Memory B cell (primary cell): ENCODE measurements around the gene L1CAM.

Experiments
- ATAC-seq: fragments of 150-1000 bp; cut with Tn5 transposase; 2 replicates; pipeline ENCODE4 v1.10.0; 2021; ENCODE audit warnings: low read depth, mild to moderate bottlenecking, moderate library complexity
- DNase-seq, 2 donors: peaks; one replicate each; pipeline ENCODE4 v3.0.0; 2022; ENCODE audit warnings: low spot score in 2 of 2
- H3K27ac Mint-ChIP-seq: one replicate; pipeline ENCODE4 v1.8.0; 2022; ENCODE audit warnings: mild to moderate bottlenecking, moderate library complexity, mixed read lengths
- H3K27me3 Mint-ChIP-seq: one replicate; pipeline ENCODE4 v1.8.0; 2022; ENCODE audit warnings: mixed read lengths
- H3K36me3 Mint-ChIP-seq: one replicate; pipeline ENCODE4 v1.8.0; 2022; ENCODE audit warnings: mild to moderate bottlenecking, mixed read lengths
- H3K4me1 Mint-ChIP-seq: one replicate; pipeline ENCODE4 v1.8.0; 2022; ENCODE audit warnings: mixed read lengths
- H3K4me3 Mint-ChIP-seq: one replicate; pipeline ENCODE4 v1.8.0; 2022; ENCODE audit warnings: mild to moderate bottlenecking, moderate library complexity, mixed read lengths
- H3K9me3 Mint-ChIP-seq: one replicate; pipeline ENCODE4 v1.8.0; 2022; ENCODE audit warnings: mixed read lengths

L1CAM gene

GRCh38 chrX:153913701-153914100 is 27.7 kb upstream of the L1CAM start:
- Mint-ChIP-seq H3K4me1 (peaks cover 5% of the 10 kb centered on the region), H3K4me3 (no peak overlapping the region), H3K36me3 (peaks cover 13% of the 10 kb centered on the region), H3K27ac (no peak overlapping the region), H3K9me3 (no peaks in the 10 kb centered on the region), H3K27me3 (no peaks in the 10 kb centered on the region)
- DNase-seq, result no peak
- no peak for ATAC-seq

GRCh38 chrX:153913211-153913610 is 27.2 kb upstream of the L1CAM start:
- no peak overlapping the region for H3K4me3 Mint-ChIP-seq
- no peak for ATAC-seq
- DNase-seq, result no peak
- H3K4me1 Mint-ChIP-seq, result peaks cover 7% of the 10 kb centered on the region
- no peak overlapping the region for H3K27ac Mint-ChIP-seq
- H3K9me3 Mint-ChIP-seq, result no peaks in the 10 kb centered on the region
- H3K27me3 Mint-ChIP-seq, result no peaks in the 10 kb centered on the region
- peaks cover 15% of the 10 kb centered on the region for H3K36me3 Mint-ChIP-seq

DNA sequence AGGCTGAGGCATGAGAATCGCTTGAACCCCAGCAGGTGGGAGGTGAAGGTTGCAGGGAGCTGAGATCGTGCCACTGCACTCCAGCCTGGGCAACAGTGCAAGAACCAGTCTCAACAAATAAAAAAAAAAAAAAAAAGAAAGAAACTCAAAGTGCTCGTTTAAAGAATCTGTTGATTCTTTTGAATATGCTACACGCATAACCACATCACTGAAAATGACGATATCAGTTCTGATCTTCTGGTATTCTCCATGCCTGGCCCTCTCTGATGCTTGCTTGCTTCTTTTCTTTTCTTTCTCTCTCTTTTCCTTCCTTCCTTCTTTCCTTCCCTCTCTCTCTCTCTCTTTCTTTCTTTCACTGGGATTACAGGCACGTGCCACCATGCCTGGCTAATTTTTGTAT is 25.8 kb upstream of the L1CAM start:
- no peaks in the 10 kb centered on the region for H3K27me3 Mint-ChIP-seq
- DNase-seq (no peak), ATAC-seq (no peak)
- H3K4me1 Mint-ChIP-seq, result peaks cover 7% of the 10 kb centered on the region
- H3K9me3 Mint-ChIP-seq, result no peaks in the 10 kb centered on the region
- H3K4me3 Mint-ChIP-seq, result no peak overlapping the region
- no peak overlapping the region for H3K27ac Mint-ChIP-seq
- H3K36me3 Mint-ChIP-seq, result peaks cover 12% of the 10 kb centered on the region

GRCh38 chrX:153910446-153910845 is 24.5 kb upstream of the L1CAM start:
- no peak overlapping the region for H3K4me3 Mint-ChIP-seq
- ATAC-seq, result no peak
- no peaks in the 10 kb centered on the region for H3K27me3 Mint-ChIP-seq
- H3K4me1 Mint-ChIP-seq, result peaks cover 5% of the 10 kb centered on the region
- H3K27ac Mint-ChIP-seq, result no peak overlapping the region
- no peak for DNase-seq
- H3K9me3 Mint-ChIP-seq, result no peaks in the 10 kb centered on the region
- peaks cover 8% of the 10 kb centered on the region for H3K36me3 Mint-ChIP-seq

DNA sequence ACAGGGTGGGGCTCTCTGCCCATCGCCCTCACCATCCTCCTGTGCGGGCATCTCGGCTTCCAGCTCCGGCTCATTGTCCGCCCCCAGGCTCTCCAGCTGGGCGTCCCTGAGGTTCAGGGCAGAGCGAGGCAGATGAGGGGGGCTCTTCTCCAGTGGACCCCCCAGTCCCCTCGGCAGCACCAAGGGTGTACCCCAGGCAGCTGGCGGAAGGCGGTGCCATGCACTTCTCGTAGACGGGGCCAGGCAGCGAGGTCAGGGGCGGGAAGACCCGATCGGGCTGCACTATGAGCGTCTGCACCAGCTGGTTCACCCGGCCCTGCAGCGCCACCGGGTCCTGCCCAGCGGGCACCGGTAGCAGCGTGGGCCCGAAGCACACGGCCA is 24.0 kb upstream of the L1CAM start:
- Mint-ChIP-seq H3K27me3 (no peaks in the 10 kb centered on the region), H3K4me1 (peaks cover 5% of the 10 kb centered on the region), H3K9me3 (no peaks in the 10 kb centered on the region), H3K4me3 (no peak overlapping the region), H3K36me3 (peaks cover 8% of the 10 kb centered on the region), H3K27ac (no peak overlapping the region)
- ATAC-seq (no peak), DNase-seq (no peak)

GRCh38 chrX:153909024-153909979 is 23.3 kb upstream of the L1CAM start:
- Mint-ChIP-seq H3K4me3 (no peak overlapping the region), H3K27ac (no peak overlapping the region), H3K36me3 (peaks cover 8% of the 10 kb centered on the region), H3K27me3 (no peaks in the 10 kb centered on the region), H3K4me1 (peaks cover 7% of the 10 kb centered on the region), H3K9me3 (no peaks in the 10 kb centered on the region)
- DNase-seq (no peak), ATAC-seq (peak; percentile 47)

- Mint-ChIP-seq H3K36me3 (peaks cover 6% of the 10 kb centered on the region), H3K4me3 (no peak overlapping the region), H3K4me1 (peaks cover 14% of the 10 kb centered on the region), H3K9me3 (no peaks in the 10 kb centered on the region), H3K27ac (no peak overlapping the region), H3K27me3 (no peaks in the 10 kb centered on the region)
- DNase-seq (no peak), ATAC-seq (no peak)
These were observed 22.4 kb upstream of the L1CAM start for GRCh38 chrX:153908219-153908860.

DNA sequence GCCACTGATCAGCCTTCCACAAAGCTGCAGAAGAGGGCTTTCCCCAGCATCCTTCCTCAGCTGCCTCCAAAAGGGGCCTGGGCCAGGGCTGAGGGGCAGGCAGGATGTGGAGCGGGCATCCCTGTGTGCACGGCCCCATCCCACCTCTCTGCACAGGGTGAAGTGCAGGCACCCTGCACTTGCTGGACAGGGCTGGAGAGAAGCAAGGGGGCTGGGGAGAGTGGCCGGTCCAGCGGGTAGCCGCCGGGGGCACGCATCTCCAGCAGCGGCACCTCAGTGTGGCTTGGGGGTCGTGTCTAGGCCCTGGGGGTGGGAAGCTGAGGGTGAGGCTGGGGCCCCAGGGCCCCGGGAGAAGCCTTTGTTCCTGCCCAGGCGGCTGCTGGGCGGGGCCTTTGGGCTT is 21.5 kb upstream of the L1CAM start:
- Mint-ChIP-seq H3K36me3 (peaks cover 6% of the 10 kb centered on the region), H3K27me3 (no peaks in the 10 kb centered on the region), H3K27ac (no peak overlapping the region), H3K4me1 (peaks cover 22% of the 10 kb centered on the region), H3K9me3 (no peaks in the 10 kb centered on the region), H3K4me3 (no peak overlapping the region)
- no peak for ATAC-seq
- DNase-seq, result no peak

DNA sequence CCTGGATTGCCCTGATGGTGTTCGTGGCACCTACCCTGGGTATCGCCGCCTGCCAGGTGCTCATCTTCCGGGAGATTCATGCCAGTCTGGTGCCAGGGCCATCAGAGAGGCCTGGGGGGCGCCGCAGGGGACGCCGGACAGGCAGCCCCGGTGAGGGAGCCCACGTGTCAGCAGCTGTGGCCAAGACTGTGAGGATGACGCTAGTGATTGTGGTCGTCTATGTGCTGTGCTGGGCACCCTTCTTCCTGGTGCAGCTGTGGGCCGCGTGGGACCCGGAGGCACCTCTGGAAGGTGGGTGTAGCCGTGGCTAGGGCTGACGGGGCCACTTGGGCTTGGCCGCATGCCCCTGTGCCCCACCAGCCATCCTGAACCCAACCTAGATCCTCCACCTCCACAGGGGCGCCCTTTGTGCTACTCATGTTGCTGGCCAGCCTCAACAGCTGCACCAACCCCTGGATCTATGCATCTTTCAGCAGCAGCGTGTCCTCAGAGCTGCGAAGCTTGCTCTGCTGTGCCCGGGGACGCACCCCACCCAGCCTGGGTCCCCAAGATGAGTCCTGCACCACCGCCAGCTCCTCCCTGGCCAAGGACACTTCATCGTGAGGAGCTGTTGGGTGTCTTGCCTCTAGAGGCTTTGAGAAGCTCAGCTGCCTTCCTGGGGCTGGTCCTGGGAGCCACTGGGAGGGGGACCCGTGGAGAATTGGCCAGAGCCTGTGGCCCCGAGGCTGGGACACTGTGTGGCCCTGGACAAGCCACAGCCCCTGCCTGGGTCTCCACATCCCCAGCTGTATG is 20.3 kb upstream of the L1CAM start:
- DNase-seq, result no peak
- Mint-ChIP-seq H3K4me3 (no peak overlapping the region), H3K27ac (no peak overlapping the region), H3K4me1 (peaks cover 27% of the 10 kb centered on the region), H3K27me3 (no peaks in the 10 kb centered on the region), H3K36me3 (peaks cover 2% of the 10 kb centered on the region), H3K9me3 (no peaks in the 10 kb centered on the region)
- no peak for ATAC-seq

DNA sequence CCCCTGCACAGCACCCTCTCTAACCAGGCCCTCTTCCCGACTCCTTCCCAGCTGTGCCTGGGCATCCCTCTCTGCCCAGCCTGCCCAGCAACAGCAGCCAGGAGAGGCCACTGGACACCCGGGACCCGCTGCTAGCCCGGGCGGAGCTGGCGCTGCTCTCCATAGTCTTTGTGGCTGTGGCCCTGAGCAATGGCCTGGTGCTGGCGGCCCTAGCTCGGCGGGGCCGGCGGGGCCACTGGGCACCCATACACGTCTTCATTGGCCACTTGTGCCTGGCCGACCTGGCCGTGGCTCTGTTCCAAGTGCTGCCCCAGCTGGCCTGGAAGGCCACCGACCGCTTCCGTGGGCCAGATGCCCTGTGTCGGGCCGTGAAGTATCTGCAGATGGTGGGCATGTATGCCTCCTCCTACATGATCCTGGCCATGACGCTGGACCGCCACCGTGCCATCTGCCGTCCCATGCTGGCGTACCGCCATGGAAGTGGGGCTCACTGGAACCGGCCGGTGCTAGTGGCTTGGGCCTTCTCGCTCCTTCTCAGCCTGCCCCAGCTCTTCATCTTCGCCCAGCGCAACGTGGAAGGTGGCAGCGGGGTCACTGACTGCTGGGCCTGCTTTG is 19.6 kb upstream of the L1CAM start:
- ATAC-seq (no peak), DNase-seq (no peak)
- Mint-ChIP-seq H3K36me3 (peaks cover 2% of the 10 kb centered on the region), H3K4me3 (no peak overlapping the region), H3K27me3 (no peaks in the 10 kb centered on the region), H3K4me1 (peaks cover 32% of the 10 kb centered on the region), H3K27ac (no peak overlapping the region), H3K9me3 (no peaks in the 10 kb centered on the region)

DNA sequence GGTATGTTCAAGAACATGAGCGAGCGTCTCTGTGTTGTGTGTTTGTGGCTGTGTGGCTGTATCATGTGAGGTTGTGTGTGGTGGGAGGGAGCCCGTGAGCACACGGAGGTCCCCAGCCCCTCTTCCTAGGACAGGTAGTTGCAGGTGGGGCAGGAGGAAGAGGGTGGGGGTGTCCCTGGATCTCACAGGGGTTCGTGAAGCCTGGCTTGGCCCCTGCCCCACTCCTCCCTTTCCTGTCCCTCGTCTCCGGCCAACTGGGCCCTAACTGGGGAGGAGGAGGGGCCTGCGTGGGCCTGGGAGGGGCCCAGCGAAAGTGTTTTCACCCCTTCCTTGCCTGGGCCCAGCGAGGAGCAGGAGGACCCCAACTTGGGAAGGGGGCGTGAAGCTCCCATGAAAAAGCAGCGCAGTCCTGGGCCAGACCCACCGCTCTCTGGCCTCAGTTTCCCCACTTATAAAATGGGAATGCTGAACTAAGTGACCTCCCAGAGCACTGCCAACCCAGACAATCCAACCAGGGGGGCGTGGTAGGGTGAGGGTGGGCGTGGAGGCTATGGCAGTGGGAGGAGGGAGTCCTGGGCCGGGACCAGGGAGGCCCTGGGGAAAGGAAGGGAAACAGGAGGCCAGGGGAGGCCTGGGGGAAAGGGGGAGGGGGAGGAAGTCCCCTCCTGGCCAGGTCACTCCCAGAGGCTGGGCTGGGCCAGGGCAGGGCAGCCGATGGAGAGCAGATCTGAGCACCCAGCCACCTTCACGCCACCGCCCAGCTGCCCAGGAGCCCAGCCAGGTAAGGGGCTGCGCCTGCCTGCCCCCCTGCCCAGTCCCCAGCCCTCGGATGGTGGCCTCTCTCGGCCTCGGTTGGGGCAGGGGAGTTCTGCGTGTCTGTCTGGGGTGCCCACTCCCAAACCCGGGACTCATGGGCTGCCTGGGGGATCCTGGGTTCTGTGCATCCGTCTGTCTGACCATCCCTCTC is 18.3 kb upstream of the L1CAM start, which contains the start of gene AVPR2:
AVPR2 (plus strand) TSS at position 683 of the 967 bp plus-strand sequence. CDS start 473 bp downstream, outside the sequence.
- DNase-seq (no peak), ATAC-seq (peak; percentile 19)
- Mint-ChIP-seq H3K9me3 (no peaks in the 10 kb centered on the region), H3K4me3 (peak within 1 kb of the TSS; percentile 75), H3K36me3 (peaks cover 2% of the 10 kb centered on the region), H3K27me3 (no peaks in the 10 kb centered on the region), H3K27ac (peak within 1 kb of the TSS; percentile 82), H3K4me1 (peaks cover 32% of the 10 kb centered on the region)

DNA sequence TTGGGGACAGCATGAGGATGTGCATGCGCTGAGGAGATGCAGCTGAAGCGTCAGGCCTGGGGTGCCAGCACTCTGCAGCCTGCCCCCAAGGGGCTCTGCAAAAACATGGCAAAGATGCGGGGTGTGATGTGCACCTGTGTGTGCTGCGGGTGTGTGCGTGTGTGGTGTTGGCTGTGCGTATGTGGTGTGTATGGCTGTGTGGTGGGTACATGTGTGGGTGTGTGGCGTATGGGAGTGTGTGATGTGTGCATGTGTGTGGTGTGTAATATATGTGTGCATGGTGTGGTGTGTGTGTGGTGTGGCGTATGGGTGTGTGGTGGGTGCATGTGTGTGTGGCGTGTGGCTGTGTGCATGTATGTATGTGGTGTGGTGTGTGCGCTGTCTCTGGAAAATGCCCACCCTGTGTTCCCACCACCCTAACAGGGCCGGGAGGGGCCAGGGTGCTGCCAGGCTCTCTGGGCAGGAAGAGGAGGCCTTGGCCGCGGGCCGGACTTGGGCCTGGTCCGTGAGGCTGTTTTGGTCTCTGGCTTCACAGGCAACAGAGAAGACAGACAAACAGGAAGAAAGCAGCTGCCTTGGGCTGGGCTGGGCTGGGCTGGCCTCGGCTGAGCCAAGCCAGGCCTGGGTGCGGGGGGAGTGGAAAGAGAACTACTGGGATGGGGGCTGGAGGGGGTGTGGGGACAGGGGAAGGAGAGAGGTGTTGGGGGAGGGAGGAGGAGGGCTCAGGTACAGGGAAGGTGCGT is 17.4 kb upstream of the L1CAM start:
- DNase-seq (no peak), ATAC-seq (peak; percentile 2)
- Mint-ChIP-seq H3K4me3 (peak overlapping the region; percentile 75), H3K27ac (peak overlapping the region; percentile 82), H3K4me1 (peaks cover 32% of the 10 kb centered on the region), H3K27me3 (no peaks in the 10 kb centered on the region), H3K9me3 (no peaks in the 10 kb centered on the region), H3K36me3 (peaks cover 2% of the 10 kb centered on the region)
